ENCODE results near the gene MAP3K15.

The MAP3K15 gene

DNA sequence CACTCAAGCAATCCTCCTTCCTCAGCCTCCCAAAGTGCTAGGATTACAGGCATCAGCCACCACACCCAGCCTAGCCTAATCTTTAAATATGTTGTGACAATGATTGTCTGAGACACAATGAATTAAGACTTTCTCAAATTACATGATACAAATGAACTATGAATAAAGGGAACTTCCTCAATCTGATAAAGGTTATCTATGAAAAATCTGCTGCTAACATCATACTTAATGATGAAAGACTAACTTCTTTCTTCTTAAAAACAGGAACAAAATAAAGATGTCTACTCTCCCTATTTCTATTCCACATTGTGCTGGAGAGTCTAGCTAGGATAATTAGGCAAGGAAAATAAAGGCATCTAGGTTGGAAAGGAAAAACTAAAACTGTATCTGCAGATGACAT, 111.6 kb downstream of the MAP3K15 start:
- in situ Hi-C loops (cut with MboI; ENCODE audit: low sequenced_read_pairs): no loop called here

DNA sequence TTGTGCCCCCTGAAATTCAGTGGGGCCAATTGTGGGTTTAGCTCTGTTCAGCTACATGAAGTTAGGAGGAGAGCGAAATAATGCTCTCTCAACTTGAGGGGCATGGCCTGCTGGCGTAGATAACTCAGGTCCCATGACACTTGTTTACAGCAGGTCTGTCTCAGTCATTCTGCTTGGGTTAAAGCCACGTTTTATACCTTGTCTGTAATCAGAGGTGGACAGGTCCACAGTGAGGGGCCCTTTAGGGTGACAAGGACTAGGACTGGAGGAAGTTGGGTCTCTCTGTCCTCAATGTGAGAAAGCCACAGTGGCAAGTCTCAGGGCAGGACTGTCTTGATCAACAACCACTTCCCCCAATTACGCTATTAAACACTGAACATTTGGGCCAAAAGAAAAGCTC, 122.6 kb downstream of the MAP3K15 start:
- in situ Hi-C loops (cut with MboI; ENCODE audit: low sequenced_read_pairs): no loop called here

DNA sequence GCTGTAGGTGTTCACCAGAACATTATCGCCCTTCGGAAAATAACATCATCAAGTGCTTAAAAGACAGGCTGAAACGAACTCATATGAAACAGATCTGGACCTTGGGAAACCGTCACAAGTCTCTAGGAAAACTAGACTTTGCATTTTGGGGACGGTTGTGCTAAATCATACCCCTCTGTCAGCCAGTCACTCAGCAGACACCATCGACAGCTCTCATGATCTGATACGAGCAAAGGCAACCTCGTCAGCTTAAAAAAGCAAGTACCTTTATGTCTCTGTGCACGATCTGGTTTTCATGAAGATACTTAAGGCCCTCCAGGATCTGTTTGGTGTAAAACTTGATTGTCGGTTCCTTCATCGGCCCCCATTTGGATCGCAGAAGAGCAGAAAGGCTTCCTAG, 123.2 kb downstream of the MAP3K15 start:
- in situ Hi-C loops (cut with MboI; ENCODE audit: low sequenced_read_pairs): no loop called here

DNA sequence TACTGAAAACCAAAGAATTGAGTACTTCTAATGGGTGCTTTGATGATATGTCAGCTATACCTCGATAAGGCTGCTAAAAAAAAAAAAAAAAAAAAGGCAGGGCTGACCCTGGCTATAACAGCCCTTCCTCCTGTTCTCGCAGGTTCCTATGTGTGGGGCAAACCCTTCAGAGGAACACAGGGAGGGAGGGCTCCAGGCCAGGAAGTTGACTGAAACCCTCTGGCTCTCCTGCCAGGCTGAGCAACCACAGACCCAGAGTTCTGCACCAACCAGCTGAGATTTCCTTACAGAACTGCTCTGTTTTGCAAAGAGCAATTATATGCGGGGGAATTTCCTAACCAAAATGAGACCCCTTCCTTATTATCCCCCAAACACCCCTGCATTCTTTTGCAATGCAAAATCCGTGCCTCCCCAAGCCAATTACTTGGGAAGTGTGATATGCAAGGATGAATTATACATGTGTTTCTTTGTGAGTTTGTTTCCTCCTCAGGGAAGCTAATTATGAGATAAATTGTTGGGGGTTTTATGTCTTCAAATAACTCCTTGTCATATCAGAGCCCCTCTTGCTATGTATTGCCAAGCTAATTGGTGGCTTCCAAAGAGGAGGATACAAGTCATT, 126.0 kb downstream of the MAP3K15 start:
- in situ Hi-C loops (cut with MboI; ENCODE audit: low sequenced_read_pairs): no loop called here

DNA sequence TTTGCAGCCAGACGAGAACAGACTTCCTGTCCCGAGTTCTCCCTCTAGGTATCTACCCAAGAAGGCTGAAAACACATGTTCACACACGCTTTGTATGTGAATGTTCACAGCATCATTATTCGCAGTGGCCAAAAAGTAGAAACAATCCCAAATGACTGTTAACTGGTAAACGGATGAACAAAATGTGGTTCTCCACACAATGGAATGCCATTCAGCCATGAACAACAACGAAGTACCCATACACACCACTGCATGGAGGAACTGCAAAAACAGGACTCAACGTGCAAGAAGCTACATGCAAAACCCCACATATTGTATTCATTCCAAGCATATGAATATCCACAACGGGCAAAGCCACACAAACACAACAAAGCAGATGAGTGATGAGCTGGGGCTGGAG, 126.6 kb downstream of the MAP3K15 start:
- in situ Hi-C loops (cut with MboI; ENCODE audit: low sequenced_read_pairs): no loop called here

DNA sequence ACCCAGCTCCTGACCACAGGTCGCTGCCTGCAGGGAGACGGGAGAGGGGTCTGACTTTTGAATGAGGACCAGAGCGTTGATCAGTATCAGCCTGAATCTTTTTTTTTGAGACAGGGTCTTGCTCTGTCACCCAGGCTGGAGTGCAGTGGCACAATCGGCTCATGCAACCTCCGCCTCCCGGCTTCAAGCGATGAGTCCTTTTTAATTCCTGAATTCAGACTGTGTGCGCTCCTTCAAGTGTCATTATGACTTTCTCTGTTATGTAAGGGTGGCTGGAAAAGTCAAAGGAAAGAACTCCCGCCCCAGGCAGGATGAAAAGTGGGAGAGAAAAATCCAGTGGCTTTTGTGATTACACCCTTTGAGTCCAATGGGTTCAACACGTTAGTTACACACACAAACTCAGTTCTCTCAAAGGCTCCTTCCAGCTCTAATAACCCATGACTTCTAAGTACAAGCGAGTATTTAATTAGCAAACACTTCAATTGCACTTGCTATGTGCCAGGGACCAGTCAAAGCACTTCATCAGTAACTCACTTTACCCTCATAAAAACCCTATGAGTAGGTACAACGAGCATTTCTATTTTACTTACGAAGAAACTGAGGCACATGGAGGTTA, 127.1 kb downstream of the MAP3K15 start:
- in situ Hi-C loops (cut with MboI; ENCODE audit: low sequenced_read_pairs): no loop called here

DNA sequence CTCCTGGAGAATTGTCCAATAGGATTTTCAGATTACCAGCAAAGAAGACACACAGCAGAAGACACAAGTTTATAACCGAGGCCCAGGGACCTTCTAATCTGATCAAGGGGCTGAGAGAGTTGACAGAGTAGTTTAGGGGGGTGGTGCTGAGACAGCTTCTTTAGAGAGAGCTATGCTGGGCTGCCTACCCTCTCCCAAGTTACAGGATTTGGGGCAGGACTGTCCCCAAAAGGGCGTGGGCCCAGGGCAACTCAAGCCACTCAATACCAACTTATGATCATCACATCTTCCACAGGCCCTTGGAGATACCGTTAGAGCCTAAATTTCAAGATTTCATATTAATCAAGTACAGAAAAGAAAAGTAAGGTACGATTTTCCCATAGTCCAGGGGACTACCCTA, 128.6 kb downstream of the MAP3K15 start:
- in situ Hi-C loops (cut with MboI; ENCODE audit: low sequenced_read_pairs): no loop called here

DNA sequence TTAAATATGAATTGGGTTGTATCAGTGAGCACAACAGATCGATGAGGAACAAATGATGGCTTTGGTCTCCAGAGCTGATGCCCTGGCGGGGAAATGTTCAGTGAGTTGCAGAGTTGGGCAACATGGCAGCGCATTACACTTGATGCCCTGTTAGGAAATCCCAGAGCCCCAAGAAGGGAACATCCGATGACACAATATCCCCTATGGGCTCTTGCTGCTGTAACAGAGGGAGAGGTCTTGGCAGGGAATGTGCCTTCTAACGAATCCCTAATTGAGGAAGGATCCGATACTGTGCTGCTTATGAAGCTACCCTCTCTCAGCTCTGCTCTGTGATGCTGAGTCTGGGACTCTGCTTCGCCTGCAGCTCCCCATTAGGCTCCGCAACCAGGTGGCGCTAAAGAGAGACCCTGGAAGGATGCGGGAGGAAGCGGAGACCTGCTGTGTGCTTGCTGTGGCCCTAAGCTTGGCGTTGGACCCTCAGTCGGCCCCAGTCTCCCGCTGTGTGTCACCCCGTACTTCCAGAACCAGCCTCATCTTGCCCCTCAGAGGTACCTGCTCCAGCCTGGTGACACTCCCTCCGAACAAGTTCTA, 132.7 kb downstream of the MAP3K15 start:
- in situ Hi-C loops (cut with MboI; ENCODE audit: low sequenced_read_pairs): no loop called here

DNA sequence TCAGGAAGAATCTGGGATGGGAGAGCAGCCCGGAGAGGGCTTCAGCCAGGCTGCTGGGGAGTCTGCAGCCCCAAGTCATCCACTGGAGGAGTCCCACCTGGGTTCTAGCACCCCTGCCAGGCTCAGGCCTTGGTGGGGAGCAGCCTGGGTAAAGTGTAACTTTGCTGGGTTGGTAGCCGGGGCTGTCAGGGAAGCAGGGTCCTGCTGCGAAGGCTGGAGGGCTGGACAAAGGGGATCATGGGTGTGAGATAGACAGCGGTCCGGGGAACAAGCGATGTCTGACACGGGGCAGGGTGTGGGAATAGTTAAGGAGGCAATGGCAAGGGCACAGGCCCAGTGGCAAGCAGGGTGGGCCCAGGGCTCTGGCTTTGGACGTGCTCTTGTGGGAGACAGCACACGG, 134.0 kb downstream of the MAP3K15 start:
- in situ Hi-C loops (cut with MboI; ENCODE audit: low sequenced_read_pairs): no loop called here

DNA sequence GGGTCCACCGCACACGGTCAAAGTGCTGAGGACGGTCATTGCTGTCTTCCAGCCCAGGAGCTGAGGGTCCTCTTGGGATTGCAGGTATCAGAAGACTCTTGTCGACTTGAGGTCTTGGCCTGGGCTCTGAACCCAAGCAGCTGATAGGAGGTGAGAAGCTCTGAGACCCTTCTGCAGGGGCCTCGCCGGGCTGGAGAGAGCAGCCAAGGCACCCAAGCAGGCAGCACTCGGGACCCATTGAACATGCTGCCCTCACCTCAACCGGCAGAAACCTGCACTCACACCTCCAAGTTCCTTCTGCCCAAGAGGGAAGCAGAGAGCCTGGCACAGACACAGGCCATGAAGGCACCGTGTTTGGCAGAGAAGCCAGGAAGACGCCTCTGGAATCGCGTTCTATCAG, 137.5 kb downstream of the MAP3K15 start:
- in situ Hi-C loops (cut with MboI; ENCODE audit: low sequenced_read_pairs): no loop called here

DNA sequence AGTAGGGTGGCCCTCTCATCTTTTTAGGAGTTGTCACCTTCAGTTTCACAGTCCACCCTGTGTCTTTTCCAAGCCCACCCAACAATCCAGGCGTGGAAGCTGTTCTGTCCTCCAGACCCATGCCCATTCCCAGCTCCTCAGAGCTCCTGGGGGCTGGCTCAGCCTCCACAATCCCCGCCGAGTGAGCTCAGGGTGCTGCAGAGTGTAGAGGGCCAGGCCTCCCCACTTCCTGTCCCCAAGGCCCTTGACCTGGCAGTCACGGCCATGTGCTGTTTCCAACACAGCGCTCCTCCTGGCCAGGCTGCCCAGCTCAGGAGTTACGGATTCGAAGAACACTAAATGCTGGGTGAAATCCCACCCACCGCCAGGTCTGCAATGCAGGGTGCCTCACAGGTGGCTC, 139.8 kb downstream of the MAP3K15 start:
- in situ Hi-C loops (cut with MboI; ENCODE audit: low sequenced_read_pairs): no loop called here

DNA sequence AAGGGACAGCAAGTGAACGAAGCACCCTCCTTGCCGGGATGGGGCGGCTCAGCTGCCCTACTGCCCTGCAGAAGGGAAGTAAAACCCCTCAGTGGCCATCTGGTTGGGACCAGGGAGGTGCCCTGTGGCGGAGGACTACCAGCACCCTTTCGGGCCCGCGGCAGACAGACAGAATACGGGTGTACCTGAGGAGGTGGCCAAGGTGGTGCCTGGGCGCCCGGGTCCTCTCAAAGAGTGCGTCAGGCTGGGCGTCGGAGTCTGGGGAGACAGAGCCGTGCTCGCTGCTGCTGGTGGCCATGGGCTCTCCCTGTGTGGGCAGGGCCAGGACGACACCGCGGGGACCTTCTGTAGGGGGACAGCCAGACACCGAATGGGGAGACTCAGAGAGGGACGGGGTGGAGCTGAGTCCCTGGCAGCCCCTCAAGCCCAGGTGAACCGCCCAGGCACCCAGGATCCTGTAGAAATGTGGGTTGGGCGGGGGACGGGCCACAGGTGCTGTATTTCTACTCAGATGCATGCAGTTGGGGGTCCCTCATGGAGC, 141.9 kb downstream of the MAP3K15 start:
- in situ Hi-C loops (cut with MboI; ENCODE audit: low sequenced_read_pairs): no loop called here

DNA sequence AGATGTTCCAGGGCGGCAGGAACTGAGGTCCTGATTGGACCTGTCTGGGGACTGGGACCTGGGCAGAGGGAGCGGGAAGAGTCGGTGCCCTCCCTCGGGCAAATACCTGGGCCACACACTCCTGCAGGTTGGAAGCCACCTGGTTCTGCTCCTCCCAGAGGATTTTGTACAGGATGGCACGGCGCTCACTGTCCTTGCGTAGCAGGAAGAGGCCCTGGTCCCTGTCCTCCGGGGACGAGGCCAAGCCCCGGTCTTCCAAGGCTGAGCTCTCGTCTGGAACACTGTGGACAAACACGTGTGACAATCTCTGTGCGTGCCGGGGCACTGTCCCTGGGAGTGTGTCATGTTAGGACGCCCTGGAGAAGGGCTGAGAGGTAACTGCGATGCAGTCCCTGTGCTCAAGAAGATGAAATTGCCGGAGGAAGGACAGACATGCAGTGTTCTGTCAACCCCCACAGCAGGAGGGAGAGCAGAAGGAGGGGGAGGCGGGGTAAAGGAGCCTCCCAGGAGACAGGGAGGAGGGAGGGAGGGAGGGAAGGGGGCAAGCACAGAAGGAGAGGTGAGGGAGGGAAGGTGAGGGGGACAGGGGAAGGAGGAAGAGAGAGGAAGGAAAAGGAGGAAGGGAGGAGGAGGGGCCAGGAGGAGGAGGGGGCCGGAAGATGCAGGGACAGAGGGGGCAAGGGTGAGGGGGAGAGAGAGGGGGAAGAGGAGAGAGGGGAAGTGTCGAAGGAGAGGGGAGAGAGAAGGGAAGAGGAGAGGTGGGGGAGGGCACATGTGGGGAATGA, 142.6 kb downstream of the MAP3K15 start:
- in situ Hi-C loops (cut with MboI; ENCODE audit: low sequenced_read_pairs): no loop called here

DNA sequence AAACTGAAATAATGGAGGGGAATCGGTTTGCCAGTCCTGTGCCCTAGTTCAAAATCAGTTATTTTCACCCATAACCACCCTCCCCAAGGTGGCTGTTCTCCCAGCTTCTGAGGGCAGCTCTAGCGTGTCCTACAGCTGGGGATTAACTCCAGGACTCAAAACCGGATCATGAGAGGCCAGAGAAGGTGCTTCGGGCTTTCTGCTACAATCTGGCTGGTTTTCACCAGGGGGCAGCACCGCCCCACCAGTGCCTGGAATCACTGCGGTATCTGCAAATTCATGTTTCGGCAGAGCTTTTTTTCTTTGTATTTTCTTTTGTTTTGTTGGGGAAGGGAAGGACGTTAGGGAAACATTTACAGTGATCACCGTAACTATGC, 143.2 kb downstream of the MAP3K15 start:
- in situ Hi-C loops (cut with MboI; ENCODE audit: low sequenced_read_pairs): no loop called here

DNA sequence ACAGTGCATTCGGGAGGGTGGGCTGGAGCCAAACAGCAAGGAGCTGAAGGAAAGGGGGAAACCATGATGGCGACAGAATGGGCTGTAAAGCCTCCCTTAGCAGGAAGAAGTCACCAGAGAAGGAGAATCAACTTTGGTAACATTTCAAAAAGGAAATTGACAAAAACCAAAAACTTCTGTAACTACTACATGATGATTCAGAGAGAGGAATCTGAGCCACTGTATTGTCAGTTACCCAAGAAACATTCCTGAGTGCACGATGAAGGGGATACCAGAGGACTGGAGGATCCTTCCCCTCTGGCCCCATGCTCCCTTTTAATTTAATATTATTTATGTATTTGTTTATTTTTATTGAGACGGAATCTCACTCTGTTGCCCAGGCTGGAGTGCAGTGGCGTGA, 145.2 kb downstream of the MAP3K15 start:
- in situ Hi-C loops (cut with MboI; ENCODE audit: low sequenced_read_pairs): no loop called here

DNA sequence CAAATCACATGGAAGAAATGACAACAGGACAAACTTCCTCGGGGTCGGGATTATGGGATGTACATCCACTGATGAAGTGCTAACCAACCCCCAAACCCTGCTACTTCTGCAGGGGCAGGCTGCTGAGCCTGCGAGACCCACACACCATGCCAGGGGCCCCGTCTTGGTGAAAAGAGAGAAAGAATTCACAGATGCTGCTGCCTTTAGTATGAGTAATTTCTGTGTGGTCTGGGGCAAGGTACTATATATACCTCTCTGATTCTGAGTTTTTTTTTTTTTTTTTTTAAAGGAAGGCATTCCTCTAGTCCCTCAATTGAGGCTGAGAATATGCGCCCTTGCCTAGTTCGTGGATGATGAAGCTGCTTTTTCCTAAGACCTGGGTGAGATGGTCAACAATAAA, 146.7 kb downstream of the MAP3K15 start:
- in situ Hi-C loops (cut with MboI; ENCODE audit: low sequenced_read_pairs): no loop called here

DNA sequence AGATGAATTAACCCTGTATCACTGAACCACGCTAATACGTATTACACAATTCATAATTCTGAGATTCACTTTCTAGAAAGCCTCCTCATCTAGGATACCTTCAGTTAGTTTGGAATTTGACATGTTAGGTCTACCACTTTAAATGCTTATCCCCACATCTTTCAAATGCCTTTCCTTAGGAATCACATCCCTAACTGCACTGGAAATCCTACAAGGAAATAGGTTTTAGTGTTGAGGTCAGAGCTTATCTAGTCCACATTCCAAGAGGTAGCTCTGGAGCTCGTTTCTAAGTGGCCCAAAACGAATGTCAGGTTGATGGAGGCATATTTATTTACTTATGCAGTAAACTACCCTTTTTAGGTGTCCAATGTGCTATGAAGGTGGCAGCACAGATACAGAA, 153.6 kb downstream of the MAP3K15 start:
- in situ Hi-C loops (cut with MboI; ENCODE audit: low sequenced_read_pairs): no loop called here

DNA sequence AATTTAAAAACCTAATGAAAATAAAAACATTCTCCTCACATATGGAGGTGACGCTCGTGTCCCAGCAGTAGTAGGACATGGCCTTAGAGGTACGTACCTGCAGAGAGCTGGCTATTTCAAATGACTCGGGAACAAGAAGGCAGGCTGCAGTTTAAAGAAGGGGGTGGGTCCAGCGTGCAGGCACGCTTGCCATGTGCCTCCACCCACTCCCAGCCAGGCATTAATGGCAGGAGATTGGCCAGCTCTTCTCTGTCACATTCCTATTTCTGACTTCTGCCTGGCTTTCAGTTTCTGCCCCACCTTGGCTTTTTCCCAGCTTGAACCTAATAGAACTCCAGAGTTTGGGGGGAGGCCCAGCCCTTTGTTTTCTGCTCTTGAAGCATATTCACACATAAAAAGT, 154.4 kb downstream of the MAP3K15 start:
- in situ Hi-C loops (cut with MboI; ENCODE audit: low sequenced_read_pairs): no loop called here

DNA sequence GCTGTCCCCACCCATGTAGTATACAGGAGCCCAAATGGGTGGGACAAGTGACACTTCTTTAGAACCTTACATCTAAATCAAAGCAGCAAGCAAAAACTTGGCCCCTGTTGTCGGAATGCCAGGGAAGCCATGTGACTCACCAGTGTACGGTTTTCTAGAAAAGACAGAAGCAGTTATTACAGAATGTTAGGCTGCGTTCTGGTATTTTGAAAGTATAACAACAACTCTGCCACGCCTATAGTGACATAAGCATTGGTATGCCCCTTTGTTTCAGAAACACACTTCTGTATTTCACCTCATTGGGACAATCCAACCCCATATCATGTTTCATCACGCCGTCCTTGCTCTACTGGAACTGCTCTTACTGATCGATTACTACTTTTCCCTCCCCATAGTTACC, 156.8 kb downstream of the MAP3K15 start:
- in situ Hi-C loops (cut with MboI; ENCODE audit: low sequenced_read_pairs): no loop called here

DNA sequence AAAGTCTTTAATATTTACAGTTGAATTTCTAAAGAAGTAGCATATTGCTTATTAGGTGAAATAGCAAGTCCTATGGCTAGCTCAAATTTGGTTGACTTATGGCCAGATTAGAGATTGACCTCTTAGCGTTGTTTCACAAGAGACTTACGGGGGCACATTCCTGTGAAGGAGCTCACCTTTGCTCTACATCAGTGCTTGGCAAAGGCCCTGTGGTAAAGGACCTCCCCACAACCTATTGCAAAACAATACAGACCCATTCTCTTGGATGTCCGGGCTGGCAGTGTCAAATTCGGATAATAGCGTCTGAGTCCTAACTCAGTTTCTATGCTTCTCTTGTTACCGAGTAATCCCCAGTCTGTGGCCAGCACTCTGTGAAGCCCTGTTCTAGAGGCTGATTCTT, 160.7 kb downstream of the MAP3K15 start:
- in situ Hi-C loops (cut with MboI; ENCODE audit: low sequenced_read_pairs): no loop called here

DNA sequence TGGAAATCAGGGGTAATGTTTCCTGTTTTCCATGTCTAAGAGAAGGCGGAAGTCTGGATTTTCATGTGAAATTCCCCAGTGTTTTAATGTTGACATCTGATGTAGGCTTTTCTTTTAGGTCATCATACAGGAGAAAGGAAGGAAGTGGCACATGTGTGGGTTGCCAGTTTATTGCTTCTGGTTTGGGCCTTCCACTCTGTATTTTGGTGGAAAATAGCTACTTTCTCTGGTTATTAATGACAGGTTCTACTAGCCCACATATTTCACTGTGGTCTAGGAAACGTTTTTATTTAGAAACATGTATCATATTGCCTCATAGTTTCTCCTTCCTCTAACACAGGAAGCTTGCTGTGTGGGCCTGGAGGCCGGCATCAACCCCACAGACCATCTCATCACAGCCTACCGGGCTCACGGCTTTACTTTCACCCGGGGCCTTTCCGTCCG, 164.3 kb downstream of the MAP3K15 start:
- in situ Hi-C loops (cut with MboI; ENCODE audit: low sequenced_read_pairs): no loop called here

DNA sequence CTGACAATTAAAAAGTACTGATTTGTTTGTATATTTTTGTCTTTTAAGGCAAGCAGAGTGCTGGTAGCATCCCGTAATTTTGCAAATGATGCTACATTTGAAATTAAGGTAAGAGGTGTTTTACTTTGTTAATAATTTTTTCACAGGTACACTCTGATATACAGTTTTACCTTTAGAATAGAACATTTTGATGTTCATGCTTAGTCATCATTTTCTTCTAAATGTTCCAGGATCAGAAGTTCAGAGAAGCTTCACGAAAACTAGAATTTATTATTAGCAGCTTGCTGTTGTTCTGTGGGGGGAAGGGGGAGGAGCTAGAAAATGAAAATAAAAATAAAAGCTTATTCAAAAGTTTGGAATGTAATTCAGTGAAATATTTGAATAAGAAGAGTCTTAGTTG, 166.0 kb downstream of the MAP3K15 start:
- in situ Hi-C loops (cut with MboI; ENCODE audit: low sequenced_read_pairs): no loop called here

Measured in HL-60/S4 treated with phorbol 12-myristate 13-acetate at 8.2 ng/mL for 4 days and 3 days (cell line).